A172 (cell line): ENCODE measurements around the gene FARS2. TPM values are rescaled to one million over a fixed set of nuclear protein-coding genes. Genes with fewer than 3 reads are reported as not detected.
"Not testable (repeated sequence)": the region's sequence is repeated elsewhere in the genome, so short reads cannot be mapped to it uniquely, and the experiment has no call there.

Source experiments
- DNase-seq: peaks from one replicate; pipeline ENCODE4 v3.0.0-alpha.2; 2015; ENCODE audit warnings: low spot score
- total RNA-seq: library from RNA; depleted of rRNA; stranded (reverse); fragments of >200 nt; shearing (Covaris generic); gene quantifications from 2 replicates; pipeline ENCODE4 v1.2.3, GENCODE V29; 2014

Gene FARS2
- total RNA-seq, 1 experiment from 2014 or later = 12.5 TPM

- DNase-seq = no peak
Observed at GRCh38 chr6:5630636-5631035, 369.3 kb downstream of the FARS2 start.

- DNase-seq = no peak
Observed at GRCh38 chr6:5632348-5632935, 371.1 kb downstream of the FARS2 start.

GRCh38 chr6:5634525-5634924 is 373.2 kb downstream of the FARS2 start:
- DNase-seq = no peak

- no peak for DNase-seq
Observed at GRCh38 chr6:5636210-5637030, 375.1 kb downstream of the FARS2 start.

GRCh38 chr6:5637714-5638113 is 376.4 kb downstream of the FARS2 start:
- no peak for DNase-seq

- DNase-seq = no peak
Observed at GRCh38 chr6:5638666-5639065, 377.4 kb downstream of the FARS2 start.

GRCh38 chr6:5639193-5639592 is 377.9 kb downstream of the FARS2 start:
- no peak for DNase-seq

- no peak for DNase-seq
Observed at GRCh38 chr6:5640614-5641013, 379.3 kb downstream of the FARS2 start.

GRCh38 chr6:5644523-5645185 is 383.3 kb downstream of the FARS2 start:
- DNase-seq = no peak

GRCh38 chr6:5645328-5646290 is 384.3 kb downstream of the FARS2 start:
- no peak for DNase-seq

GRCh38 chr6:5652406-5653137 is 391.3 kb downstream of the FARS2 start:
- no peak for DNase-seq

- DNase-seq = no peak
Observed at GRCh38 chr6:5653801-5654200, 392.5 kb downstream of the FARS2 start.

GRCh38 chr6:5656226-5656625 is 394.9 kb downstream of the FARS2 start:
- no peak for DNase-seq

- DNase-seq = not testable (repeated sequence)
Observed at GRCh38 chr6:5656695-5657094, 395.4 kb downstream of the FARS2 start.

- no peak for DNase-seq
Observed at GRCh38 chr6:5657684-5658430, 396.5 kb downstream of the FARS2 start.

GRCh38 chr6:5659467-5659866 is 398.2 kb downstream of the FARS2 start:
- DNase-seq = no peak

- no peak for DNase-seq
Observed at GRCh38 chr6:5660772-5661171, 399.5 kb downstream of the FARS2 start.

- no peak for DNase-seq
Observed at GRCh38 chr6:5662797-5663196, 401.5 kb downstream of the FARS2 start.

GRCh38 chr6:5663259-5663658 is 401.9 kb downstream of the FARS2 start:
- no peak for DNase-seq

GRCh38 chr6:5663739-5664138 is 402.4 kb downstream of the FARS2 start:
- DNase-seq = no peak
